Kasumi-1 (cell line): Measurements from ENCODE around the gene WDPCP.
"Not testable (repeated sequence)": the region's sequence is repeated elsewhere in the genome, so short reads cannot be mapped to it uniquely, and the experiment has no call there.

Experiments
- DNase-seq, 2 experiments: peaks; one replicate each; lab custom pipeline; 2025; lab: John Stamatoyannopoulos, UW

The WDPCP gene

DNA sequence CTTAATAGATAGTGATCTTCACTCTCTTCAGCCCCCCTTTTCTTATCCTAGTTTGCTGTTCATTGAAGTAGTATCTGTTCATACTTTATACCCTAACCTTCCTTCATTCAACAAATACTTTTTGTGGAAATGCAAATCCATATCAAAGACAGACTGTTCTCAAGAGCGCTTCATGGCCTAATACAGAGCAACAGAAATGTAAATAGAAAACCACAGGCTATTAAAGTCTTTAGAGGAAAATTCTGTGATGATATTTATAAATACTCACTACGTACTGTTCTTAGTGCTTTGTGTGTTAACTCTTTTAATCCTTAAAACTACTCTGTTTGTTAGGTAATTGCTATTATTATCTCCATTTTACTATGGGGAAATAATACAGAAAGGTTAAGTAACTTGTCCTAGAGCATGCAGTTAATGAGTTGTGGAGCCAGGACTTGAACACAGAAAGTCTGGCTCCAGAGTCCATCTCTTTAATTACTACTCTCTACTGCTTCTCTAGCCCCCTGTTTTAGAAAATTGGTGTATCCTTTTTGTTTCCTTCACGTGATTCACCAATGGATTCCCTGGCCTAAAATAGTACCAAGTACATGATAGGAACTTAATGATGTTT lies 3.4 kb upstream of the WDPCP start:
- DNase-seq, result no peak

GRCh38 chr2:63590626-63591408 lies 2.5 kb upstream of the WDPCP start:
- DNase-seq, result peak; percentile 63 to 75

GRCh38 chr2:63589148-63589958 lies 1.1 kb upstream of the WDPCP start:
- peak in 1 of 2 experiments; percentile 14 for DNase-seq

- DNase-seq, result no peak
Observed at GRCh38 chr2:63587814-63588384, 378 bp downstream of the WDPCP start.

GRCh38 chr2:63582873-63583272 lies 5.4 kb downstream of the WDPCP start:
- DNase-seq, result no peak

GRCh38 chr2:63581298-63581961 lies 6.8 kb downstream of the WDPCP start:
- DNase-seq, result no peak

DNA sequence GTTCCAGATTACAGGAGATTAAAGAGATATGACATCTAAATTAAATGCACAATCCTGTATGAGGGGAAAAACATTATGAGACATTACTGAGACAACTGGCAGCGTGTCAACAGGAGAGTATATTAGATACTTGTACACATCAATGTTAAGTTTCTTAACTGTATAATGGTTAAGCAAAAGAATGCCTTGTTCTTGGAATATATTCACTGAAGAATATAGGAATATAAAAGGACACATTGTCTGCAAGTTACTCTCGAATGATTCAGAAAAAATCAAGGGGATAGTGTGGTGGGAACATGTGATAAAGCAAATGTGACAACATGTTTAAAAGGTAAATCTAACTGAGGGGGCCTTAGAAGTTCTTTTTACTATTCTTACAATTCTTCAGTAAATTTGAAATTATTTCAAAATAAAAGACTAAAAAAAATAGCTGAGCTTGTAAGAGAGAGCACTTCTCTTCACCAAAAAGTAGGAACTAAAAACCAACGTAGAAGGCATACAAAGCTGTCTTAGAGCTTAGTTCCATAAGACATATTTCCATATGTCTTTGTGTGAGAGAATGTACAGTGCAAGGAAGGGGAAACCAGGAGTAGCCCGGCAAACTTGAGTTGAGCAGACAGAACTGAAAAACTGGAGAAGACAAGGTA lies 7.5 kb downstream of the WDPCP start:
- no peak for DNase-seq

- no peak for DNase-seq
Observed at GRCh38 chr2:63578767-63579166, 9.5 kb downstream of the WDPCP start.

GRCh38 chr2:63576546-63576945 lies 11.7 kb downstream of the WDPCP start:
- no peak for DNase-seq

DNA sequence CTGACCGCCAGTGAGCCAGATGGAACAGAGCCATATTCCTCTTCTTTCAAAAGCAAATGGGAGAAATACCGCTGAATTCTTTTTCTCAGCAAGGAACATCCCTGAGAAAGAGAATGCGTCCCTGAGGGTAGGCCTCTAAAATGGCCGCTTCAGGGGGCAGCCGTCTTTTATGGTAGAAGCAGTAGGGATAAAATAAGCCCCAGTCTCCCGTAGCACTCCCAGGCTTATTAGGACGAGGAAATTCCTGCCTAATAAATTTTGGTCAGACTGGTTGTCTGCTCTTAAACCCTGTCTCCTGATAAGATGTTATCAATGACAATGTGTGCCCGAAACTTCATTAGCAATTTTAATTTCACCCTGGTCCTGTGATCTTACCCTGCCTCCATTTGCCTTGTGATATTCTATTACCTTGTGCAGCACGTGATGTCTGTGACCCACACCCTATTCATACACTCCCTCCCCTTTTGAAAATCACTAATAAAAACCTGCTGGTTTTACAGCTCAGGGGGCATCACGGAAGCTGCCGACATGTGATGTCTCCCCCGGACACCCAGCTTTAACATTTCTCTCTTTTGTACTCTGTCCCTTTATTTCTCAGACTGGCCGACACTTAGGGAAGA lies 14.4 kb downstream of the WDPCP start:
- not testable (repeated sequence) for DNase-seq

GRCh38 chr2:63573026-63573425 lies 15.3 kb downstream of the WDPCP start:
- not testable (repeated sequence) for DNase-seq

GRCh38 chr2:63572001-63572400 lies 16.3 kb downstream of the WDPCP start:
- no peak for DNase-seq

DNA sequence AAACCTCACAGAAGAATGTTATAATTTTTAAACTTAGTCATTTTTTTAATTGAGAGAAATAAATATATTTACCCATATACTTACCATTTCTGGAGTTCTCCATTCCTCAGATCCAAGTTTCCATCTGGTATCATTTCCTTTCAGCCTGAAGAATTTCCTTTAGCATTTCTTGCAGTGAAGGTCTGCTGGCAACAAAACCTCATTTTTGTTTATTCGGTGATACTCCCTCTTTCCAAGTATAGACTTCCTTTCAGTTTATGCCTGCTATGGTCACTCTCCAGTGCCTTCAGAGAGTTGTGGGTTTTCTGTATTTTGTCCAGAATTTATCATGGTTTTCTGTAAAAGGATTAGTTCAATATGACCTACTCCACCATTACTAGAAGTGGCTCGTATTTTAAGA lies 17.0 kb downstream of the WDPCP start:
- DNase-seq, result no peak

DNA sequence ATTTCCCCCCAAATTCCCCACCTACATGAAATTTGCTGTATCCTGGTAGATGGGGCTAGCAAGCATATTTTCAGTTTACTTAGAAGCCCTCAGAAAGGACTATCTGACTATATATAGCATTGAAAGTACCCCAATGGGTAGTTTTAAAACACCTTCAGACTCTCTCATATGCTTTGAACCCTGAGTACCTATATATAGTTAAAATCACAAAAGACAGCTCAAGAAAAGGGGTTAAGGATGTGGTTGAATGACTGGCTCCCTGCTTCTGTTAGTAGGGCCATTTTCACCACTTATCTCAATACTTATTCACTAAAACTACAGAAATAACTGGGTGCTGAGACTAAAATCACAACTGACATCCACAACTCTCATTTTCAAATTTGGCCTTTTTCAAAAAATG lies 18.5 kb downstream of the WDPCP start:
- no peak for DNase-seq

DNA sequence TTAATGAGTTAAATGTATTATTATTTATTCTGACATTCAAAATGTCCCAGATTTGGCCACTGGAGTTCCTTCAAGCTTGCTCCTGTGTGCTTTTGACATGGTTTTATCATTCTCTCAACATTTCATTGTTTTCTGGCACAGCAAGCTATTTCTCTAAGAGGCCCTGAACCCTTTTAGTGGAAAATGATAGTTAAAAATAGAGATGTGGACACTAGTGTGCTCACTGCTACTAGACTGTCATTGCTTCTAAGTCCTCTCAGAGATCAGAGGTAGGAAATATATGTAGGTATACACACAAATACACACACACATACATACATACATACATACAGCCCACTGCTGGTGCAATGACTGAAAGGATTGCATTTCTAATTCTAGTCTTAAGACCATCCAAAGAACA lies 25.5 kb downstream of the WDPCP start:
- no peak for DNase-seq

DNA sequence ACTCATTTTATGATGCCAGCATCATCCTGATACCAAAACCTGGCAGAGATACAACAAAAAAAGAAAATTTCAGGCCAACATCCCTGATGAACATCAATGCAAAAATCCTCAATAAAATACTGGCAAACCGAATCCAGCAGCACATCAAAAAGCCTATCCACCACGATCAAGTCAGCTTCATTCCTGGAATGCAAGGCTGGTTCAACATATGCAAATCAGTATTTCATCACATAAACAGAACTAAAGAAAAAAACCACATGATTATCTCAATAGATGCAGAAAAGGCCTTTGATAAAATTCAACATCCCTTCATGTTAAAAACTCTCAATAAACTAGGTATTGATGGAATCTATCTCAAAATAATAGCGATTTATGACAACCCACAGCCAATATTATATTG lies 29.4 kb downstream of the WDPCP start:
- DNase-seq, result not testable (repeated sequence)

- DNase-seq, result not testable (repeated sequence)
Observed at GRCh38 chr2:63557819-63558218, 30.5 kb downstream of the WDPCP start.

GRCh38 chr2:63555931-63556330 lies 32.3 kb downstream of the WDPCP start:
- no peak for DNase-seq

DNA sequence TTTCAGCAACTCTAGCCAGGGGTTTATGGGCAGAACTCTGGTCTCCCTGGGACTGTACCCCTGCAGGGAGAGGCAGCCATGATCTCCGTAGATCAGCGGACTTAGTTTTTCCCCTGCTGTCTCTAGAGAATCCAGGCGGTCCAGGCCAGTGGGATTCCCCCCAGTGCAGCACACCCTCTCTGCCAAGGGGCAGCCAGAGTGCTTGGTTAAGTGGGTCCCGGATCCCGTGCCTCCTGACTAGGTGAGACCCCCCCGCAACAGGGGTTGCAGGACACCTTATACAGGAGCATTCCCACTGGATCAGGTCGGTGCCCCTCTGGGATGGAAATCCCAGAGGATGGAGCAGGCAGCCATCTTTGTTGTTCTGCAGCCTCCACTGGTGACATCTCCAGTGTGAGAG lies 33.0 kb downstream of the WDPCP start:
- no peak for DNase-seq

GRCh38 chr2:63553049-63553448 lies 35.2 kb downstream of the WDPCP start:
- no peak for DNase-seq

DNA sequence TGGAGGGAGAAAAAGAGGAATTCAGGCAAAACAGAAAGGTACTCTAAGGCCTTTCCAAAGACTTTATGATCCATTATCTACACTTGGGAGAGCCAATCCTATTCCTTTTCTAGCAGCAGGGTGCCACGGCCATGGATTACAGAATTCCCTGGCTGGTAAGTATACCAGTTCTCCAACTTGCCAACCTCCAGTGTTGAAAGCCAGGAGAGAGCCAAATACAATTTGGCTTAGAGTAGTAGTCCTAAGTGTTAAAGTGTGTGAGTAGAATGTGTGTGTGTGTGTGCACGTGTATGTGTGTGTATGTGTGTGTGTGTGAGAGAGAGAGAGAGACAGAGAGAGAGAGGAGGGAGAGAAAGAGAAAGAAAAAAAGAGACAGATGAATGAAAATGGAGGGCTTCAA lies 43.3 kb downstream of the WDPCP start:
- no peak for DNase-seq
